A673 (cell line): ENCODE data around the gene MLPH.

Experiments used
- EZH2 ChIP-seq: fragments of 200-600 bp; sonication (generic); IDR thresholded peaks from 2 replicates; pipeline ENCODE4 v1.6.1; 2017; ENCODE audit warnings: borderline replicate concordance, low read depth, mild to moderate bottlenecking, mixed read lengths, antibody characterized with exemption, low read length; ENCODE audit not compliant: poor library complexity, severe bottlenecking
- TF ChIP-seq, protein P1 (sequence below): fragments of 300-800, 200-600 bp; sonication (generic); conservative IDR thresholded peaks from 2 replicates; pipeline ENCODE4 v1.5.1; 2017; ENCODE audit warnings: low read depth, mild to moderate bottlenecking, antibody characterized with exemption, low read length, moderate library complexity, mixed read lengths

DNA sequence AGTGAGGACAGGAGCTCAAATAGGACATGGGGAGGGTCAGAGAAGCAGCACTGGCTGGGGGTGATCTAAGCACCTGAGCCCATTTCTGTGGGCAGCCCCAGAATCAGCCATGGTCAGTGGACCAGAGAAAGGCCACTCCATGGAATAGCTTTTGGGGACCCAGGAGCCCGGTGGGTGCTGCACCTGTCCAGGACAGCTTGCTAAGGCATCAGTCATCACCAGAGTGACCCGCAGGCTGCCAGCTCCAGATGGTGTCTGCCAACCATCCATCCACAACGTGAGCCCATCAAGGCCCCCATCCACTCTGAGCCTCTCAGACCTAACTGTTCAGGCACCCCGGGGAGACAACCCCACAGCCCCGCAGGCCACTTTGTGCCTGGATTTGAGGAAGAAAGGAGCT, 49.5 kb upstream of the MLPH start:
- TF ChIP-seq, protein P1, sequence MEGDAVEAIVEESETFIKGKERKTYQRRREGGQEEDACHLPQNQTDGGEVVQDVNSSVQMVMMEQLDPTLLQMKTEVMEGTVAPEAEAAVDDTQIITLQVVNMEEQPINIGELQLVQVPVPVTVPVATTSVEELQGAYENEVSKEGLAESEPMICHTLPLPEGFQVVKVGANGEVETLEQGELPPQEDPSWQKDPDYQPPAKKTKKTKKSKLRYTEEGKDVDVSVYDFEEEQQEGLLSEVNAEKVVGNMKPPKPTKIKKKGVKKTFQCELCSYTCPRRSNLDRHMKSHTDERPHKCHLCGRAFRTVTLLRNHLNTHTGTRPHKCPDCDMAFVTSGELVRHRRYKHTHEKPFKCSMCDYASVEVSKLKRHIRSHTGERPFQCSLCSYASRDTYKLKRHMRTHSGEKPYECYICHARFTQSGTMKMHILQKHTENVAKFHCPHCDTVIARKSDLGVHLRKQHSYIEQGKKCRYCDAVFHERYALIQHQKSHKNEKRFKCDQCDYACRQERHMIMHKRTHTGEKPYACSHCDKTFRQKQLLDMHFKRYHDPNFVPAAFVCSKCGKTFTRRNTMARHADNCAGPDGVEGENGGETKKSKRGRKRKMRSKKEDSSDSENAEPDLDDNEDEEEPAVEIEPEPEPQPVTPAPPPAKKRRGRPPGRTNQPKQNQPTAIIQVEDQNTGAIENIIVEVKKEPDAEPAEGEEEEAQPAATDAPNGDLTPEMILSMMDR = no peak
- no peak for TF ChIP-seq EZH2
